Endothelial cell of umbilical vein (primary cell): ENCODE results near the gene SLC25A27. TPM values are rescaled to one million over a fixed set of nuclear protein-coding genes. Genes with fewer than 3 reads are reported as not detected.

Experiments used
- BruUV-seq: library from RNA; stranded (reverse); fragments of 400-500 nt; replicated peaks from 2 replicates; lab custom pipeline; 2021; lab: Mats Ljungman, UMichigan
- CTCF ChIA-PET: fragments of 300-600, 350-600 bp; sonication (Branson Sonifier 250); formaldehyde crosslinking; loops from one replicate; lab custom pipeline; 2021; ENCODE audit warnings: antibody characterized with exemption, inconsistent platforms; lab: Charles Lee
- POLR2A ChIA-PET: fragments of 300-600, 350-600 bp; sonication (Branson Sonifier 250); formaldehyde crosslinking; loops from one replicate; lab custom pipeline; 2021; ENCODE audit warnings: antibody characterized with exemption, inconsistent platforms; lab: Charles Lee
- DNase-seq: peaks from one replicate; pipeline ENCODE4 v3.0.0-alpha.2; 2011; ENCODE audit warnings: low read depth, low spot score
- FAIRE-seq: peaks from 2 replicates; lab custom pipeline; 2011; peaks lifted over from hg19 to GRCh38; lab: Jason Lieb, UNC
- H2AFZ ChIP-seq: 2 replicates; pipeline ENCODE4 v1.6.0; 2012; ENCODE audit warnings: low read depth, low read length, control low read depth, inconsistent platforms
- H3K27ac ChIP-seq: 2 replicates; pipeline ENCODE4 v1.5.1; 2011; ENCODE audit warnings: low read depth, mild to moderate bottlenecking, control low read depth, low read length, moderate library complexity; ENCODE audit not compliant: insufficient read depth
- H3K27me3 ChIP-seq, 2 experiments: 2 replicates each; pipeline versions ENCODE4 v1.6.0 to v1.6.1; 2011; ENCODE audit warnings: low read length in 2 of 2, mixed read lengths in 1 of 2; ENCODE audit not compliant: control insufficient read depth in 2 of 2, insufficient read depth in 2 of 2
- H3K36me3 ChIP-seq, 2 experiments: 2 replicates in 1 of 2; 3 replicates in 1 of 2; pipeline ENCODE4 v1.5.1; 2011; ENCODE audit warnings: low read length in 2 of 2, mild to moderate bottlenecking in 1 of 2, moderate library complexity in 1 of 2; ENCODE audit not compliant: control insufficient read depth in 2 of 2, insufficient read depth in 2 of 2; ENCODE audit errors: extremely low read depth in 1 of 2
- H3K4me1 ChIP-seq: 3 replicates; pipeline ENCODE4 v1.5.1; 2011; ENCODE audit warnings: mild to moderate bottlenecking, low read length; ENCODE audit not compliant: control insufficient read depth, insufficient read depth; ENCODE audit errors: extremely low read depth
- H3K4me2 ChIP-seq: 2 replicates; pipeline ENCODE4 v1.6.1; 2011; ENCODE audit warnings: low read length, control low read depth, mixed read lengths; ENCODE audit not compliant: insufficient read depth
- H3K4me3 ChIP-seq, 3 experiments: fragments of 200-600 bp in 1 of 3; sonication (generic), shearing (Covaris generic) in 1 of 3; replicated peaks in 1 of 3; 2 replicates each; pipeline ENCODE4 v1.5.1; 2011 to 2016; ENCODE audit warnings: control low read depth in 3 of 3, low read length in 3 of 3, mild to moderate bottlenecking in 2 of 3, inconsistent platforms in 1 of 3, low read depth in 1 of 3, moderate library complexity in 1 of 3; ENCODE audit not compliant: insufficient read depth in 1 of 3
- H3K79me2 ChIP-seq: 2 replicates; pipeline ENCODE4 v1.6.0; 2012; ENCODE audit warnings: low read length, inconsistent platforms; ENCODE audit not compliant: control insufficient read depth, insufficient read depth
- H3K9ac ChIP-seq: replicated peaks from 2 replicates; pipeline ENCODE3; 2011; ENCODE audit warnings: low read length, control low read depth; ENCODE audit not compliant: insufficient read depth; ENCODE audit errors: extremely low read depth
- H3K9me1 ChIP-seq: replicated peaks from 3 replicates; pipeline ENCODE4 v1.6.0; 2011; ENCODE audit warnings: mild to moderate bottlenecking, low read length; ENCODE audit not compliant: control insufficient read depth, insufficient read depth; ENCODE audit errors: extremely low read depth
- H3K9me3 ChIP-seq: replicated peaks from 2 replicates; pipeline ENCODE4 v1.5.1; 2012; ENCODE audit warnings: low read length, inconsistent platforms; ENCODE audit not compliant: control insufficient read depth, insufficient read depth
- H4K20me1 ChIP-seq: replicated peaks from 2 replicates; pipeline ENCODE3; 2011; ENCODE audit warnings: mild to moderate bottlenecking, low read length; ENCODE audit not compliant: control insufficient read depth, insufficient read depth; ENCODE audit errors: extremely low read depth
- CTCF ChIP-seq, 2 donors: IDR thresholded peaks; 1 replicate in 1 of 2; 2 replicates in 1 of 2; pipeline ENCODE4 v1.5.1; 2011; ENCODE audit warnings: low read length in 2 of 2, mild to moderate bottlenecking in 2 of 2, moderate library complexity in 2 of 2, control low read depth in 1 of 2, inconsistent platforms in 1 of 2, low read depth in 1 of 2; ENCODE audit not compliant: insufficient read depth in 1 of 2; ENCODE audit errors: extremely low read depth in 1 of 2
- EZH2 ChIP-seq: IDR thresholded peaks from 2 replicates; pipeline ENCODE4 v1.6.1; 2012; ENCODE audit warnings: borderline replicate concordance, low read depth, mild to moderate bottlenecking, moderate library complexity, low read length, inconsistent platforms; ENCODE audit not compliant: severe bottlenecking
- FOS ChIP-seq: IDR thresholded peaks from 2 replicates; pipeline ENCODE4 v1.6.1; 2011; ENCODE audit warnings: mild to moderate bottlenecking, low read length, moderate library complexity, borderline replicate concordance; ENCODE audit not compliant: insufficient read depth
- GATA2 ChIP-seq: IDR thresholded peaks from 2 replicates; pipeline ENCODE4 v1.7.0; 2011; ENCODE audit warnings: low read depth, mild to moderate bottlenecking, moderate library complexity, mixed read lengths, low read length; ENCODE audit not compliant: insufficient read length, insufficient read depth
- JUN ChIP-seq: IDR thresholded peaks from 2 replicates; pipeline ENCODE4 v1.6.1; 2011; ENCODE audit warnings: borderline replicate concordance, low read depth; ENCODE audit not compliant: insufficient read length, insufficient read depth
- MYC ChIP-seq: IDR thresholded peaks from one replicate; pipeline ENCODE4 v1.6.1; 2011; ENCODE audit warnings: mild to moderate bottlenecking, low read depth, low read length
- POLR2A ChIP-seq: IDR thresholded peaks from 2 replicates; pipeline ENCODE4 v1.6.1; 2012; ENCODE audit warnings: low read depth, mild to moderate bottlenecking, control low read depth, low read length
- POLR2AphosphoS5 ChIP-seq: IDR thresholded peaks from 2 replicates; pipeline ENCODE4 v1.6.1; 2012; ENCODE audit warnings: low read depth, mild to moderate bottlenecking, control low read depth, low read length, moderate library complexity; ENCODE audit not compliant: insufficient read depth
- dilution Hi-C: fragments of 300-500 bp; cut with MboI; formaldehyde crosslinking; loops from one replicate; pipeline ENCODE4 v1.15.0; 2019; ENCODE audit warnings: low sequenced_read_pairs; ENCODE audit not compliant: extremely low pct_ligation_motif_present
- intact Hi-C: fragments of 100-400 bp; cut with micrococcal nuclease; formaldehyde crosslinking; loops from one replicate; pipeline ENCODE4 v1.10.0; 2022
- polyA plus RNA-seq, 4 experiments: library from polyadenylated mRNA; depleted of rRNA in 3 of 4; stranded (reverse) in 3 of 4; unstranded in 1 of 4; fragments of >200 nt; gene quantifications; 2 replicates each; pipeline versions ENCODE4 v1.2.1 to v1.2.3, GENCODE V29; 2011 to 2012; ENCODE audit warnings: missing spikeins in 1 of 4
- total RNA-seq: library from RNA; stranded (reverse); gene quantifications from 2 replicates; pipeline ENCODE4 v1.2.3, GENCODE V29; 2021
- TF ChIP-seq, protein P1 (sequence below): IDR thresholded peaks from 2 replicates; pipeline ENCODE4 v1.6.1; 2011; ENCODE audit not compliant: insufficient read depth, insufficient read length

SLC25A27 gene
- total and polyA plus RNA-seq, 2 donors (not counting 3 experiments of a cell fraction or from before 2014, with no cell fraction given): 3.3 to 4.0 TPM

GRCh38 chr6:46711491-46711890, 58.7 kb downstream of the SLC25A27 start:
- TF ChIP-seq JUN (no peak), CTCF (IDR thresholded peaks at IDR 0.05; ENCODE audit: extremely low read depth in 1 of 2, insufficient read depth in 1 of 2, low read depth in 1 of 2, low read length in 2 of 2) (no peak), GATA2 (no peak), POLR2A (no peak), FOS (no peak), EZH2 (no peak), POLR2AphosphoS5 (no peak), MYC (no peak)
- TF ChIP-seq, protein P1, sequence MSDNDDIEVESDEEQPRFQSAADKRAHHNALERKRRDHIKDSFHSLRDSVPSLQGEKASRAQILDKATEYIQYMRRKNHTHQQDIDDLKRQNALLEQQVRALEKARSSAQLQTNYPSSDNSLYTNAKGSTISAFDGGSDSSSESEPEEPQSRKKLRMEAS: no peak
- no TSS peak for BruUV-seq
- intact Hi-C loops: no loop called here

More at GRCh38 chr6:46711491-46711890, 58.7 kb downstream of the SLC25A27 start:
- no peak overlapping the region for H3K4me3 ChIP-seq
- POLR2A ChIA-PET: no interaction called here
- FAIRE-seq: no peak
- no peak overlapping the region for H2AFZ ChIP-seq
- no peak overlapping the region for H3K9ac ChIP-seq
- no peaks in the 10 kb centered on the region for H4K20me1 ChIP-seq
- H3K9me3 ChIP-seq: no peaks in the 10 kb centered on the region
- no peak overlapping the region for H3K4me2 ChIP-seq
- H3K79me2 ChIP-seq: no peaks in the 10 kb centered on the region
- H3K36me3 ChIP-seq: no peaks in the 10 kb centered on the region
- no peaks in the 10 kb centered on the region for H3K4me1 ChIP-seq
- peaks cover 0 to 5% of the 10 kb centered on the region in 2 experiments for H3K27me3 ChIP-seq
- CTCF ChIA-PET: no interaction called here
- dilution Hi-C loops: no loop called here
- H3K27ac ChIP-seq: no peak overlapping the region
- no peak for DNase-seq
- no peaks in the 10 kb centered on the region for H3K9me1 ChIP-seq
